ENCODE data around the gene FGF22.

Gene FGF22

DNA sequence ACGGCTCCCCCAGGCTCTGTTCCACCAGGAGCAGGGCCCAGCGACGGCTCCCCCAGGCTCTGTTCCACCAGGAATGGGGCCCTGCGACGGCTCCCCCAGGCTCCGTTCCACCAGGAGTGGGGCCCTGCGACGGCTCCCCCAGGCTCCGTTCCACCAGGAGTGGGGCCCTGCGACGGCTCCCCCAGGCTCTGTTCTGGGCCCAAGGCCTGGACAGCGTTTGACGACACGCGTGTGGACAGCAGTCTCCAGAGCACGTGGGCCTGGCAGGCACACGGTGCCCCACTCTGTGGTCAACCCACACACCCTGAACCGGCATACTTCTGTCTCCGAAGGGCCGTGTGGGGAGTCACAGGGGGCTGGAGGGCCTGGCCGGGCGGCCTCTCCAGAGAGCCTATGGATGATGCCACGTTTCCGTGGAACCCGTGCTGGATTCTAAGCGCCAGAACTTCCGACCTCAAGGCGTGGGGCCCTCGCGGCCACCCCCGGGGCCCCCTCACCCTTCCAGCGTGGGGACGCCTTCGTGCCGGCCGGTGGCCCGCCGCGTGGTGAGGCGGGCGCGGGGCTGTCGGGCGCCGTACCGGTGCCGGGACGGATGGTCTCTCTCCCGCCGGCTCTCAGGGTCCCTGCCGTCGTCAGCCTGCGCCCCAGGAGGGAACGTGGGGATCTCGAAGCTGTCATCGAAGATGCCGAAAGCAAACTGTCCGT lies 11.6 kb downstream of the FGF22 start:
- H3K27ac Mint-ChIP-seq, result no peak overlapping the region
- H3K9me3 Mint-ChIP-seq, result no peaks in the 10 kb centered on the region
- H3K4me3 Mint-ChIP-seq, result no peak overlapping the region
- H3K36me3 Mint-ChIP-seq, result peaks cover 22% of the 10 kb centered on the region
- DNase-seq, result no peak
- CTCF ChIA-PET, result no interaction called here
- peaks cover 6% of the 10 kb centered on the region for H3K4me1 Mint-ChIP-seq
- H3K27me3 Mint-ChIP-seq, result no peaks in the 10 kb centered on the region

DNA sequence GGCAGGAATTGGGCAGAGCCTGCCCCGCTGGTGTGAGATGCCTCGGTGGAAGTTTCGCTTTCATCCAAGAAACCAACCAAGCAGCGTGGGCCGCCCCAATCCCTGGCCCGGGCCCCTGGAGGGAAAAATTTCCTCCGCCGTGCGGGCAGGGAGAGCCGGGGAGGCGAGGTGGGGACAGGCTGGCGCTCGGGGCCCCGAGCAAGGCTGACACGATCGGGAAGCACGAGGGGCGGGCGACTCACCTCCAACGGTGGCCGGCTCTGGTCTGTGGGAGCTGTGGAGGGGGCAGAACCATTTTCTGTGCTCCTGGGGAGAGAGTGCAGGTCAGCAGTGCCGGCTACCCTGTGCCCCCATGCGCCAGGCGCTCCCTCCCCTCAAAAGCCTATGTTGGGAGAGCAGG lies 12.3 kb downstream of the FGF22 start:
- H3K4me3 Mint-ChIP-seq, result no peak overlapping the region
- H3K36me3 Mint-ChIP-seq, result peaks cover 22% of the 10 kb centered on the region
- peaks cover 8% of the 10 kb centered on the region for H3K4me1 Mint-ChIP-seq
- H3K9me3 Mint-ChIP-seq, result no peaks in the 10 kb centered on the region
- no peak for DNase-seq
- CTCF ChIA-PET, result no interaction called here
- no peak overlapping the region for H3K27ac Mint-ChIP-seq
- no peaks in the 10 kb centered on the region for H3K27me3 Mint-ChIP-seq

DNA sequence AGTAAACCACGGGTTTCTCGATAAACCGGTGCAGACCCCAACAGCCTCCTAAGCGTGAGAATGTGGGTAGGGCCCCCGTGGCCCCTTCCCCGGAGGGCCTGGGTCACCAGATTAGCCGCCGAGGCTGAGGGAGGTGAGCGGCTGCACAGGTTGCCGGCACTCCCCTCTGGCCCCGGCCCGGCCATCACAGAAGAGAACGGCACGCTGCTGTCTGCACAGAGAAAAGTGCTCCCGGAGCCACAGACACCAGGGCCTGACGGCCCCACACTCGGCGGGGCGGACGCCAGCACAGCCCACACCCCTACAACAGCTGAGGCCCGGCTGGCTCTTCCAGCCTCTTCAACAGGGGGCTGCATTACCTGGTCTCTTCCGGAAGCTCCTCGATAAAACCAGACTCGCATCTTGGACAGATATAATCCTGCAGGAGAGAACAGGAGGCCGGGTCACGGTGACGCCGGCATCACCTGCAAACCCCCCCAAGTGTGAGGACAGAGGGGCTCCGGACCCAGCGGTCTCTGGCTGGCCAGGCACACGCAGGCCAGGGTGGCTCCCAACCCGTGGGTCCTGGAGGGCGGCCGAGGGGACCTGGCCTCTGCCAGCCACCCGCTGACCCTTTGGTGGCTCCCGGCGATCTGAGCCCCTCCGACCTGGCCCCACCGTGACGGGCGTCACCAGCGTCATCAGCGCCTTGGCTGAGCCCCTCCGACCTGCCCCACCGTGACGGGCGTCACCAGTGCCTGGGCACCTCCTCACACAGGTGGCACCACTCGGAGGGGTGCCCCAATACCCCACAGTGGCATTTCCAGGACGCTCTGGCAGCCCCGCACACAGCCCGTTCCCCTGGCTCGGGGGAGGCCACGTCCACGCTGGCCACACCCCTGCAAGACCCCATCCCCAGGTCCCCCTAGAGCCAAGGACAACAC lies 13.0 kb downstream of the FGF22 start:
- DNase-seq, result no peak
- Mint-ChIP-seq H3K9me3 (no peaks in the 10 kb centered on the region), H3K27ac (no peak overlapping the region), H3K4me3 (no peak overlapping the region), H3K4me1 (peaks cover 10% of the 10 kb centered on the region), H3K27me3 (no peaks in the 10 kb centered on the region), H3K36me3 (peaks cover 22% of the 10 kb centered on the region)
- CTCF ChIA-PET, result no interaction called here

DNA sequence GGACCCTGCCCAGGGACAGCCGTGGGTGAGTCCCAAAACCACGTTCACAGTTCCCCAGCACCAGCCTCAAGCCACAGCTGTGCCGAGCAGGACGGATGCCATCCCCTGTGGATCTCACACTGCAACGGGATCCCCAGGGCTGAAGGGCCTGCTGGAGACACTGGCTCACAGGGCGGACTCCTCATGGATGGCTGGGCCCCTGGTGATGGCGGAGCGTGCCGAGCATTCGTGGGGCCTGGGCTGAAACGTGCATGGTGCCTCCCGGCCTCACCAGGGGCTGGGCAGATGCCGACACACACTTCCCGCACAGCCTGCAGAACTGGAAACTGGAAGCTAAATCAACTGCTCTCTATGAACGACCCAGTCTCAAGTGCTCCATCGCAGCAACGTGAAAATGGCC lies 13.7 kb downstream of the FGF22 start:
- no peak overlapping the region for H3K27ac Mint-ChIP-seq
- H3K4me3 Mint-ChIP-seq, result no peak overlapping the region
- H3K27me3 Mint-ChIP-seq, result no peaks in the 10 kb centered on the region
- no peak for DNase-seq
- peaks cover 22% of the 10 kb centered on the region for H3K36me3 Mint-ChIP-seq
- H3K9me3 Mint-ChIP-seq, result no peaks in the 10 kb centered on the region
- CTCF ChIA-PET, result no interaction called here
- H3K4me1 Mint-ChIP-seq, result peaks cover 11% of the 10 kb centered on the region

DNA sequence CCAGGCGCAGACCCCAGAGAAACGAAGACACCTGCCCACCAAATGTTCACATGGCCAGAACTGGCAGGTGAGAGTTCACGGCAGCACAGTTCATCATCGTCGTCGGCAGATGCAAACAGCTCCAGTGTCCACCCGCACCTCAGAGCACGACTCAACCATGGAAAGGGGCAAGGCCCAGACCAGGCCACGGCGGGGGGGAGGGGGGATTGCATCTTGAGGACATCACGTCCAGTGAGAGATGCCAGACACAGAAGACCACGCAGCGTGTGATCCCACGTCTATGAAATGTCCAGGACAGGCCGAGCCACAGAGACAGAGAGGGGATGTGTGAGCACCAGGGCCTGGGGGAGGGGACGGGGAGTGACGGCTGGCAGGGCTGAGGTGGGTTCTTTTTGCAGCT lies 16.0 kb downstream of the FGF22 start:
- Mint-ChIP-seq H3K4me1 (peaks cover 30% of the 10 kb centered on the region), H3K9me3 (no peaks in the 10 kb centered on the region), H3K4me3 (no peak overlapping the region), H3K36me3 (peaks cover 26% of the 10 kb centered on the region), H3K27me3 (no peaks in the 10 kb centered on the region), H3K27ac (no peak overlapping the region)
- CTCF ChIA-PET, result interaction anchor here (1.2 kb wide), 1 partner anchor 149 kb away, joined by 3 read pairs; the partner anchor contains the start of gene TPGS1
- DNase-seq, result no peak

DNA sequence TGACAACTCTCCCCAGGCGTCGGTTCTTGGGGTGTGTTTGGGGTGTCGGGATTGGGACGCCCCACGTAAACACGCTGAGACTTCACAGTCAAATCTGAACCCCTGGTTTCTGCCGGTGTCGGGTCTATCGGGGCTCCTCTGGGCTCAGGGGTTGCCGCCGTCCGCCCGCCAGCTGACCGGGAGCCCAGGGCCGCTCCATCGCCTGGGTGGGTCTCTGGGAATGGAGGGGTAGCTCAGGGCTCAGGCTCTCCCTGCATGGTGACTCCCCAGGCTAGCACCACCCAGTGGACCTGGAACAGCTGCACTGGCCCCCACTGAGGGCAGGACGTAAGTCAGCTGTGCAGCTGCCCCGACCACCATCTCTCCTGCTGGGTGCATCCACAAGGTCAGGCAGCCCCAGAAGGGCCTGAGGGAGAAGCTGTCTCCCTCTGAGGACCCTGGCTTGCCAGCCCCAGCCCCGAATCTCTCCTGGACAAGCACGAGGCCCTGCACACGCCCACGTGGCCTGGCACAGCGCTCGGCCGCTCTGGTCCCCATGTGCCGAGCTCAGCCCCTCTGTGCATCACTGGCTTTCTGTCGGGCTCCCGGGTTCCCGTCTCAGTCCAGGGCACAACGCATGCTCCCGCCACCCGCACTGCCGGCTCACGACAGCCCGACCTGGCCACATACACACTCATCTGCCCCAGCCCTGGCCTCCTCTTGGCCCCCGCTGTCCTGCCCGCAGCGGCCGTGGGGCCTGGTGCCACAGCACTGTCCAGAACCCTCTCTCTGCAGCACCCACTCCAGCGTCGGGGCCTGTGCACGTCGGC lies 17.3 kb downstream of the FGF22 start:
- DNase-seq, result no peak
- Mint-ChIP-seq H3K27me3 (no peaks in the 10 kb centered on the region), H3K4me3 (no peak overlapping the region), H3K9me3 (no peaks in the 10 kb centered on the region), H3K27ac (no peak overlapping the region), H3K36me3 (peaks cover 31% of the 10 kb centered on the region), H3K4me1 (peaks cover 32% of the 10 kb centered on the region)
- CTCF ChIA-PET, result interaction anchor here (1.2 kb wide), 1 partner anchor 150 kb away, joined by 3 read pairs; the partner anchor contains the start of gene TPGS1

DNA sequence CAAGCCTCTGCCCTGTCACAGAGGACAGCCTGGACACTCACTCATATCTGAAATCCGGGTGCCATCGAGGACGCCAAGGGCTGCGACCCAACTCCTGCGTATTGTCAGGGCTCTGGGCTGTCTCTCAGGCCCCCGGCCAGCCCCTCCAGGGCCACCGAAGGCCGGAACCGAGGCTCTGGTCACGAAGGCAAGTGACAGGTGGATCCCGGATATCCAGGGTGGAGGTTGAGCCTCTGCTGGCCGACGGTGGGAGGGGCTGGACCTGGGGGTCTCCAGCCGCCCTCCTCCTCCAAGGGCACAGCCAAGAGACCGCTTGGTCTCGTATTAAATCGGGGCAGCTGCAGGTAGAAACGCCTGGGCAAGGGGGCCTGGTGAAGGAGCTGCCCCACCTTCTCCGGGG lies 17.9 kb downstream of the FGF22 start:
- H3K27ac Mint-ChIP-seq, result no peak overlapping the region
- H3K9me3 Mint-ChIP-seq, result no peaks in the 10 kb centered on the region
- no peak overlapping the region for H3K4me3 Mint-ChIP-seq
- H3K27me3 Mint-ChIP-seq, result no peaks in the 10 kb centered on the region
- DNase-seq, result no peak
- CTCF ChIA-PET, result no interaction called here
- H3K36me3 Mint-ChIP-seq, result peaks cover 33% of the 10 kb centered on the region
- H3K4me1 Mint-ChIP-seq, result peaks cover 32% of the 10 kb centered on the region

DNA sequence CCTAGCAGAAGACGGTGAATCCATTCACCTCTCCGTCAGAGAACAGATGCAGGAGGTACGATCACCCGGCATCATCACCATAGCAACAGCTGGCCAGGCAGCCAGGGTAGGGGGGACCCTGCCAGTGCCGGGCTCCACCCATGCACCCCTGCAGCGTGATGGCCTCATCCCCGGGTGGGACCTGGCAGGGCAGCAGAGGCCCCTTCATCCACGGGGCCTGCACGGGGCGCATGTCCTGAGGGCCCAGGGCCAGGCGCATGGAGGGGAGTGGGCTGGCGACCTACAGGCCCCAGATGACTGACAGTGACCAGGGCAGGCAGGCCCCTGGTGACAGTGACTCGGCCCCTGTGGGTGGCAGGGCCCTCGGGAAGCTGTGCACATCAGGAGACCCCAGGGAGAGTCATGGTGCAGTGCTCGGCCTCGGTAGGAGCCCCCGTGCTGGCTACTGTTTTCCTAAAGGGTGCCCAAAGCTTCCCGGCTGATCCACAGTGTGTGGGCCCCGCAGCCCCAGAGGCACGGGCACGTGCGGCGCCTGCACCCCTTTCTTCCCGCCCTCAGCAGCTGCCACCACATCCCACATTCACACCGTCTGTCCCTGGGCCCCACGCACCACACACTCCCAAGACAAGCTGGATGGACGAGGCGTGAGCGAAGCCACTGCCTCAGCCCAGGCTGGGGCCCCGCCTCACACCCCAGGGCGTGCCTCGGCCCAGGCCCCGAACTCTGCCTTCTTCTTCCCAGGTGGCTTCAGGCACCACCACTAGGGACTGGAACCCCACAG lies 18.6 kb downstream of the FGF22 start:
- no peaks in the 10 kb centered on the region for H3K9me3 Mint-ChIP-seq
- H3K4me3 Mint-ChIP-seq, result no peak overlapping the region
- CTCF ChIA-PET, result no interaction called here
- H3K27me3 Mint-ChIP-seq, result no peaks in the 10 kb centered on the region
- H3K27ac Mint-ChIP-seq, result peak overlapping the region; percentile 37
- H3K36me3 Mint-ChIP-seq, result peaks cover 33% of the 10 kb centered on the region
- DNase-seq, result no peak
- H3K4me1 Mint-ChIP-seq, result peaks cover 32% of the 10 kb centered on the region

DNA sequence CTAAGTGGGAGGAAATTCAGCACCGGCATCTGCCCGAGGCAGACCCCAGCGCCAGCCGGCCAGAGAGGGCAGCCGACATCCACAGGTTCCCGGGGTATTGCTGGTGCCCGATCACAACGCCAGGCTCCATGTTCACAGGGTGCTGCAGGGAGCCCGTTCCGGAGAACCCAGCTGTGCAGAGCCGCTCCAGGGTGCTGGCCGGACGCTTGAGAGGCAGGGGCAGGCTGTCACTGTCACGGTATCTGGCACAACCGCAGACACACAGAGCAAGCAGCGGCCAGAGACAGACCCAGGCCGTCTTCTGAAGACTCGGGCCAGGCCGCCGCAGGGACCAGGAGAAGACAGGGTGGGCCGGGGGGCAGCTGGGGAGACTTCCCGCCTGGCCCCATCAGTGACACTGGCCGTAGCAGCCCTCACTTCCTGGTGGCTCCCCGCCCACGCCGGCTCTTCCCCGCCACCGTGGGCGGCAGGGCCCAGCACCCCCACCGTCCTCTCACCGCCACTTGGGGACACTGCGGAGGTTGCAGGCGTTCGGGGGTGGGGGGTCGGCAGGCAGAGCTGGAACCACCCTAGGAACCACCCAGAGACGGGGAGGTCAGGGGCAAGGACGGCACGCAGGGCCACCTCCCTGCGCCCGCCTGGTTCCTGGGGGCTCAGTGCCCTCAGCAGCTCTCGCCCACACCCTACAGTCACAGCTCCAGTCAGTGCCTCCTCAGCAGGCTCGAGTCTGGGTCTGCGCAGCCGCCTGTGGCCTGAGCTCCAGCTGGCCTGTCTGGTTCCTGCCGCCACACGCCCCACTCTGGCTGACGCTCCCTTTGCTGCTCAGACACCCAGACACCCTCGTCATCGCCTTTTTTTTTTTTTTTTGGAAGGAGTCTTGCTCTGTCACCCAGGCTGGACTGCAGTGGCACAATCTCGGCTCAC lies 19.5 kb downstream of the FGF22 start:
- DNase-seq, result no peak
- peaks cover 38% of the 10 kb centered on the region for H3K4me1 Mint-ChIP-seq
- peaks cover 26% of the 10 kb centered on the region for H3K36me3 Mint-ChIP-seq
- no peaks in the 10 kb centered on the region for H3K27me3 Mint-ChIP-seq
- H3K27ac Mint-ChIP-seq, result peak overlapping the region; percentile 65
- no peaks in the 10 kb centered on the region for H3K9me3 Mint-ChIP-seq
- CTCF ChIA-PET, result no interaction called here
- peak overlapping the region; percentile 96 for H3K4me3 Mint-ChIP-seq

DNA sequence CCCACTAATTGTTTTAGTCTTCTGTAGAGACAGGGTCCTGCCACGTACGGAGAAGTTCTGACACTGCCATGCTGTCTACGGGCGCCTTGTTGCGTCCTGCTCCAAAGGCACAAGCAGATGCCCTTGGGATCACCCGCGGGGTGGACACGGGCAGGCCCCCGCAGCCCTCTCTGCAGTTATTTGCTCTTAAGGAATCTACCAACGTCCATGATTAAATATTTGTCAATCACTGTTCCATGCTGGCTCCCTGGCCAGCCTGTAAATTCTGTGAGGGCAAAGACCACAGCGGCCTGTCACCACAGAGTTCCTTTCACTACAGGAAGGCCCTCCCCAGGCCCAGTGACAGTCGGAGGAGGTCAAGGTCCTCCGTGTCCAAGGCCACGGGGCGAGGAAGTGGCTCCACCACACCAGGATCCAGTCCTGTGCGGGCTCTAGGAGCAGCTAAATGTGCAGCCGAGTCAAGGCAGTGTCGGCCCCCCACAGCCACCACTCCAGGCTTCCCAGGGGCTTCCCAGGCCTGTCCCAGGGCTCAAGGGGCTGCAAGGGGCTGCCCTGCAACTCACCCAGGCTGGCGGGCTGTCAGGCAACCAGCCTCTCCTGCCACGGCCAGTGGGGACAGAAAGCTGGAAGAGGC lies 21.2 kb downstream of the FGF22 start:
- Mint-ChIP-seq H3K4me3 (peak overlapping the region; percentile 96), H3K27ac (peak overlapping the region; percentile 98), H3K4me1 (peaks cover 50% of the 10 kb centered on the region), H3K27me3 (peaks cover 4% of the 10 kb centered on the region), H3K36me3 (peaks cover 17% of the 10 kb centered on the region), H3K9me3 (no peaks in the 10 kb centered on the region)
- CTCF ChIA-PET, result interaction anchor here (0.6 to 0.9 kb wide), 2 partner anchors 45 to 76 kb away, joined by 3 read pairs; no protein-coding TSS in a partner anchor
- DNase-seq, result no peak

DNA sequence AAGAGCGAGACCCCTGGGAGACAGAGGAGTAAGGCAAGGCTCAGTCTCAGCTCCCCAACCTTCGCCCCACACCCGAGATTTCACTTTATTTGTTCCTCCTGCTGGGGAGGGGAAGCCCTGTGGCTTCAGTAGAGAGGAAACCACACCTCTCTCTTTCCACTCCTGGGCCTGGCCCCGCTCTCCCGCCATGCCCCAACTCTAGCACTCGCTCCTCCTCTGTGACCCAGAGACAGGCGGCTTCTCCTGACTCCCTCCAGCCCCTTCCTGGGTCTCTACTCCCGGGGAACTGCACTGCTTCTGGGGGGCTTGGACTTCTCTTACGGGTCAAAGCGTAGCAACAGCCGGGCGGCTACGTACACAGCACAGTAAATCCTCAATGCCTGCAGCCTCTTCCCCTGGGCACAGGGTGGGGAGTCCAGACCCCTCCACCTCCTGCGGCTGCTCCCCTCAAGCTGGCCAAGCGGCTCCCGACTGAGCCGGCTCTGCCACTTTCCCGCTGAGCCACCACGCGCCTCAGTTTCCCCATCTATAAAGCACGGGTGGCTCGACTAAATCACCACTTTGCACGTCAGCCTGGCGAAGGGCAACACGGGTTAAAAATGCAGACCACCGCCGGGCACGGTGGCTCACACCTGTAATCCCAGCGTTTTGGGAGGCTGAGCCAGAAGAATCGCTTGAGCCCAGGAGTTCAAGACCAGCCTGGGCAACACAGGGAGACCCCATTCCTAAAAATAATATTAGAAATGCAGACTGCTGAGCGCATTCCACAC lies 21.9 kb downstream of the FGF22 start:
- CTCF ChIA-PET, result interaction anchor here (0.6 kb wide), 1 partner anchor 44 kb away, joined by 3 read pairs; no protein-coding TSS in a partner anchor
- Mint-ChIP-seq H3K27me3 (peaks cover 7% of the 10 kb centered on the region), H3K27ac (peak overlapping the region; percentile 98), H3K9me3 (no peaks in the 10 kb centered on the region), H3K4me3 (peak overlapping the region; percentile 96), H3K4me1 (peaks cover 44% of the 10 kb centered on the region), H3K36me3 (peaks cover 16% of the 10 kb centered on the region)
- DNase-seq, result peak; percentile 86
